ENCODE results near the gene GPR65.

The GPR65 gene

GRCh38 chr14:88040146-88040545, 35.2 kb downstream of the GPR65 start:
- no peak for DNase-seq

DNA sequence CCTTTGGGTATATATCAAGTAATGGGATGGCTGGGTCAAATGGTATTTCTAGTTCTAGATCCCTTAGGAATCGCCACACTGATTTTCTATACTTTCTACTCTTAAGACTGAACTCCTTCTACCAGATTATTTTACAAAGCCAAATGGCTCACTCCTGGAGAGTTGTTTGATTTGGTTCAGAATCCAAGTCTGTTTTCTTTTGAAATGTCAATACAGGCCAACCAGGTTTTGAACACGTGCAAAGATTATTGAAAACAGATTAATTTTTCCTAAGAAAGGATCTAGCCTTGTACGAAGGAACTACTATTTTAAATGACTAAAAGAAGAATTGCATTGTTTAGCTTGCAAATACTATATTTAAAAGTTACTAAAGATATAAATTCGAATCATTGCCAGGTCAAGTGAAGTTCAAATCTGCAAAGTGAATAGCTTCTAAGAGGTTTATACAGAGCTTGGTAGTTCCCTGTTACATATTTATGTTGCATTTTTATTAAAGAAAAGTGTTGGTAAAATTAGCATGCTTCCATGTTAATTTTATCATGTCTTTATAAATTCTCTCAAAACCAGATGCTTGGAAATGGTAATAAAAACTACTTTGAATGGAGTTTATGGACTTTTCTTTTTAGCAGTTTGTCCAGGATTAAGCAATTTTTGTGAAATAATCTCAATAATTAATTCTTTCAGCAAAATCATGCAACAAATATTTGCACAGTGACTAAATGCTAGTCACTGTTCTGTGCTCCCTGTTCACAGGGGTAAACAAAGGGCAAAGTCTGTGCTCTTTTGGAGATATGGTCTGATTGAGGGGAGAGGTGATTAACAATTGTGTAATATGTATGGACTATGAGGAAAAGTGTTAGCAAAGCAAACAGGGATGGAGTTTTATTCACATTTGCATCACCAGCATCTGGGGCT, 38.9 kb downstream of the GPR65 start:
- DNase-seq, result no peak

GRCh38 chr14:88044444-88044758, 39.5 kb downstream of the GPR65 start:
- no peak for DNase-seq

DNA sequence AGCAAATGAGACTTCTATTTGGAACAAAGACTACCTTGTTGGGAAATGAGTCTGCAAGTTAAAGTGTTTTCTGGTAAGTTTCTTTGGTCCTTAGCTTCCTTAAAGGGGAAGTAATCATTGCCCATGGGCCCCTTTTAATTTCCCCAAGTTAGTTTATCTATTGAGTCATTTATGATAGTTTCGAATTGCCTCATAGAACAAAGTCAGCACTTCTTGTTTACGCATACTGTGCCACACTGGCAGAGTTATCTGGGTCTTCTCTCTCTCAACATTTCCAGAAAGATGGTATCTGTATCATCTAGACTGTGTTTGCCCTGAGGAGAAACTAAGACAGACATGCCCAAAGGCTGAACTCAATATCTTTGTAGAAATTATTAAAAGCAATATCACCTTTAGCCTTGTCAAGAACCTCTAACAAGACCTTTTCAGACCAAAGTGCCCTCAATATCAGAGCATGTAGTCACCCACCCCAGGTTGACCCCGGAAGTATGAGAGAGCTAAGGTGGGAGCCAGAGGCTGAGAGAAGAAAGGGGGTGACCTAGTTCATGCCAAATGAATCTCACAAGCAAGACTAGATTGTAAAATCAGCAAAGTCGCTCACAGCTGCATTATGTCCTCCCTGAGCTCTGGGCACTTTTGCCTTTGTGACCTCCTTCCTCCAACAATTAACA, 40.0 kb downstream of the GPR65 start:
- peak in 2 of 5 experiments; percentile 36 to 91 for DNase-seq

DNA sequence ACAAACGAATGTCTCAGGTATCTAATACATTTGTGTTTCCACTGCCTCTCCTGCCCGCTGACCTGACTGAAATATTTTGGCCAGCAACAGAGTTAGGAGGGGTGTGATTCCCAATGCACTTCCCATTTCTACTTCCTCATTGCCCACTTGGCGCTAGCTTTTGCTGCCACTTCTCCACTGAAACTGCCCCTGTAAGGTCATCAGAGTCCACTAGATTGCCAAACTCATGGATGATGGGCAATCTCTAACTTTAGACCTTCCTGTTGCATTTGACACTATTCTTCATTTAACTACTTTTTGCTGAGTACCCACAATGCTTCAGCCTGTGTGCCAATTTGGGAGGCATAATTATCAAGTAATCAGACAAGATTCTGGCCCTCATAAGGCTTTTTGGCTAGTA, 40.8 kb downstream of the GPR65 start:
- DNase-seq, result no peak

- no peak for DNase-seq
Measured at GRCh38 chr14:88048351-88048750, 43.4 kb downstream of the GPR65 start.

DNA sequence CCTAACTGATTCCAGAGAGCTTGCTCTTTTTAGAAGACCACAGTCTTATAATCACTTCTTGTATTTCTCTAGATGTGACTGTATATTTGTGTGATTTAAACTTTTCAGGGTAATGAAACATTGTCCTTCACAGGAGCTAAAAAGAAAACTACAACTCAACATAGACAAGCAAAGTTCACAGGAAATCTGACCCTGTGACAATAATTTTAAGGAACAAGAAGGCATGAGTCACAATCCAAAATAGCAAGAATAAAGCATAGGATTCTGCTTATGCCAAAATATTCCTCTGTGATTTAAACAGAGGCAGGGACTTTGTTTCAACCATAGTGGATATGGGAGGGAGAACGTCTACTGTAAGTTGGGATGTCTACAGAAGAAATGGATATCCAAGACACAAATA, 44.3 kb downstream of the GPR65 start:
- DNase-seq, result no peak

DNA sequence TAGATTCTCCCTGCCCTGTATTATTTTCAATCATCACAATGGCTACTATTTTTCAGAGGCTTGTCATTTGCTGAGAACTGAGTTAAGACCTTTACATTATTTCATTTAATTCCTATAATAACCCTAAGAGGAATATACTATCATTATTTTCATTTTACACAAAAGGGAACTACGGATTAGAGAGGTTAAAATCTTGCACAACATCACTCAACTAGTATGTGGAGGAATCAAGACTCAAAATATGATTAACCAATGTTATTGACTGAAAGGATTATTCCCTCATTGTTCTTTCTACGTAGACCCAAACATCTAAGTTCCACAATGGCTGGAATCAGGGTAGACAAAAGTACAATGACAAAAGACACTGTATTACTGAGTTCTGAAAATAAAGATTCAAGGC, 45.0 kb downstream of the GPR65 start:
- no peak for DNase-seq

DNA sequence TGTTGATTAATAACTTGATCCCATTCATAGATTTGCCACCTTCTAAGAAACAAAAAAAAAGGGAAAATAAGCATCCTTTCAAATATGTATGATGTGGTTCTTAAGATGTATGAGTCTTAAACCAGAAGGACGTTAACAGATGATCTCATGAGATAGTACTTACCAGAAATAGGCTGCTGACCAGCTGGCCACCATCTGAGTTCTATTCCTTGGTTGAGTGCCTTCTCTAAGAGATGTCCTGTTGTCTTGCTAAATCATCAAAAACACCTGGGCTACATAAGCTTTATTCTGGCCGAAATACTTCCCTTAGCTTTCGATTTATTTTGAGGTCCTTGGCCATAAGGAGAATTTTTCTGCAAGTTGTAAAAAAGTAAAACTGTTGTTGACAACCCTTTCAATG, 55.6 kb downstream of the GPR65 start:
- DNase-seq, result no peak

GRCh38 chr14:88063811-88064210, 58.9 kb downstream of the GPR65 start:
- no peak for DNase-seq
